Limb (tissue), 2 donors: ENCODE measurements around the gene ZNF316.
"Not testable (repeated sequence)": the region's sequence is repeated elsewhere in the genome, so short reads cannot be mapped to it uniquely, and the experiment has no call there.

ENCODE experiments used
- DNase-seq, 2 donors: peaks; one replicate each; pipeline ENCODE4 v3.0.0-alpha.2; 2016; ENCODE audit errors: extremely low spot score in 2 of 2

Gene ZNF316

GRCh38 chr7:6647080-6647479, 10.0 kb downstream of the ZNF316 start:
- no peak for DNase-seq

GRCh38 chr7:6647541-6647940, 10.4 kb downstream of the ZNF316 start:
- DNase-seq = no peak

DNA sequence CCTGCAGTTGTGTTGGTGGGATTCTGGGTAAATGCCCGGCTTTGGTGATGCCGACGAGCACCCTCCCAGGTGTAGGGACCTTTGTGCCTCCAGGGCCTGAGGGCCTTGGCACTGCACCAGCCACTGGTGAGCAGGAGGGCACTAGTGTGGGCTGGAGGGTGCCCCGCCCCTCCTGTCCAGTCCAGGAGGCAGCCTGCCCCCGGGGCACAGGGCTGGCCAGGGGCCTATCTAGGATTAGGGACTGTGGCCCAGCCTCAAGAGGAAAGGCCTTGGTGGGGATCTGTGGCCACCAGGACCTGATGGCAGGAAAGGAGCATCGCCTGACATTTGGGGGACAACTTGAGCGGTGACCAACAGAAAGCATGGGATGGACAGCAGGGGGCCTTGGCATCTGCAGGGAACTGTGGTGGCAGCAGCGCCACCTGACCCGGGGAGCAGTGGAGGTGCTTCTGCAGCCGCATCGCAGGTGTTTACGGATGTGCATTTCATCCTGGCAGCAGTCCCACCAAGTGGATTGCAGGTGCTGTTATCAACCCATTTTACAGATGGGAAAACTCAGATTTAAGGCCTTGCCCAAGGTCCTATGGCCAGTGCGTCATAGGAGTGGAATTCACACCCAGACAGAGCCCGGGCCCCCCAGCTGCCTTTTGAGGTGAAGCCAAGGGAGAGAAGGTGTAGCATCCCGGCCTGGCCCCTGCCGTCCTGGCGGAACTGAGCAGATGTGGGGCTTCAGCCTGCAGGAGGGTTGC, 11.1 kb downstream of the ZNF316 start:
- no peak for DNase-seq

- no peak for DNase-seq
Measured at GRCh38 chr7:6648815-6649104, 11.6 kb downstream of the ZNF316 start.

GRCh38 chr7:6649241-6649961, 12.3 kb downstream of the ZNF316 start:
- DNase-seq = no peak

- DNase-seq = no peak
Measured at GRCh38 chr7:6650086-6650485, 13.0 kb downstream of the ZNF316 start.

- no peak for DNase-seq
Measured at GRCh38 chr7:6650521-6651011, 13.4 kb downstream of the ZNF316 start.

DNA sequence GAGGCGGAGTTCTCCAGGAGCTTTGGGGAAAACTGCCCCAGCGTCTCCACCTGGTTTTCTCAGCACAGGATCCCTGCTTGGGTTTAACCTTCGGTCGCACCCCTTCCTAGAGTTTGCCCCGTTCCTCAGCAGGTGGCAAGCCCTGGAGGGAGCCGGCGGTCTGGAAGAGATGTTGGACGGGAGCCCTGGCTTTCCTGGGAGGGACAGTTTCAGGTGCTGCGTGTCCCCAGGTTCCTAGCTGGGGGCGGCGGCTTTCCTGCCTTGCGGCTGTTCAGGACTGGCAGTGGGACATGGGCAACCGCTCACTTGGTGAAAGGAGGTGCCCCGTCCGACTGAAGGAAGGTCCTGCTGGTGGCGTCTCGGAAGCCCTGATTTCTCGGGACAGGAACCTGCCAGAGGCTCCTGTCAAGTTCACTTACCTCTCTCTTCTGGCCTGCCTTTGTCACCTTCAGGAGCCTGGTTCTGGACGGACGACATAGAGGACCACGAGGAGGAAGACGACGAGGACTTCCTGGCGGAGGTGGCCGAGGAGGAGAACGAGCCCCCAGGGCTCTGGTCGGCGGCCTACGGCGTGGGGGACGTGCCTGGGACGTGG, 14.8 kb downstream of the ZNF316 start:
- no peak for DNase-seq

GRCh38 chr7:6652446-6653011, 15.4 kb downstream of the ZNF316 start:
- no peak for DNase-seq

GRCh38 chr7:6653071-6654003, 16.2 kb downstream of the ZNF316 start:
- DNase-seq = no peak

DNA sequence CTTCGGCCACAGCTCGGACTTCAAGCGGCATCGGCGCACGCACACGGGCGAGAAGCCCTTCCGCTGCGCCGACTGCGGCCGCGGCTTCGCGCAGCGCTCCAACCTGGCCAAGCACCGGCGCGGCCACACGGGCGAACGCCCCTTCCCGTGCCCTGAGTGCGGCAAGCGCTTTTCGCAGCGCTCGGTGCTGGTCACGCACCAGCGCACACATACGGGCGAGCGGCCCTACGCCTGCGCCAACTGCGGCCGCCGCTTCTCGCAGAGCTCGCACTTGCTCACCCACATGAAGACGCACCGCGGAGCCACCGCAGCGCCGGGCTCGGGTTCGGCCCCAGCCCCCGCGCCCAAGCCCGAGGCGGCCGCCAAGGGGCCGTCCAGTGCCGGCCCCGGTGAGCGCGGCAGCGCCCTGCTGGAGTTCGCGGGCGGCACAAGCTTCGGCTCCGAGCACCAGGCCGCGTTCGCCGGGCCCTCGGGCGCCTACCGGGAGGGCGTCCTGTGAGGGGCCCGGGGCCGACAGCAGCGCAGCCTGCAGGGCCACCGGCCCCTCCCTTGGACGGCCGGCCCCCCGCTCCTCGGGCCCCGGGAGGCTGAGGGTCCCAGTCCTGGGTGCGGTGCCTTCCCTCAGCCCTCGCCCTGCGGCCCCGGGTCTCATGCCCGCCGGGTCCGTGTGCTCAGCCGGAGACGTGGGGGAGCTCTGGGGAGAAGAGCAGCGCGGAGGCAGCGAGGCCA, 17.2 kb downstream of the ZNF316 start:
- no peak for DNase-seq

DNA sequence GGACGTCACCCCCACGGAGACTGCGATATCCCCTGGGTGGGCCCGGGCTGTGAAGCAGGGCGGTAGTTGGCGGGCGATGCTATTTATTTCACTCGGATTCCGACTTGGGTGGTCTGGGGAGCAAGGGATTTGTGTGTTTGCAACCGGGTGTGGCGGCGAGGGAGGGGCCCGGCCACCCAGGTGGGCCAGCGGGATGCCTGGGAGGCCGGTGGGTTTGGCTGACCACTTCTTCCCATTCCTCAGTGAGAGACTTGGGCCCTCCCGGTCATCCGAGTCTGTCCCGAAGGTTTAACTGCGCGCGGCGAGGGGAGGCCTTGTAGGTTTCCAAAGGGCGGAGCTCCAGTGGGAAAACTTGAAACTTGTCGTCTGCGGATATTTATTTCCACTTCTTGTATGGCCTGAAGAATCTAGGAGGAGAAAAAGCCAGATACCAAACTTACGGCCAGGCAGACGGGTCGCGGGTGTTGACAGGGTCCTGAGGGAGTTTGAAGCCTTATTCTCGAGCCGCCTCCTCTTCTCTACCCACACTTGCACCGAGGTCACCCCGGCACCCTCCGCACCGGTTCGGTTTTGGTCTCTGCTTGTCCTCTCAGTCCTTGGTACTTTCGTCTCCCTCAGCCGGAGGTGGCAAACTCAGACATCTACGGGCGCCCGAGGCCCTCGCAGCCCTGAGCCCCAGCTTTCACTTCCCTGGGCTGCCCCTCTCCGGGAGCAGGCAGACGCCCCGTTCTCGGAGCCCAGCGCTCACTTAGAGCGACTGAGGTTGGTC, 17.9 kb downstream of the ZNF316 start:
- DNase-seq = no peak

DNA sequence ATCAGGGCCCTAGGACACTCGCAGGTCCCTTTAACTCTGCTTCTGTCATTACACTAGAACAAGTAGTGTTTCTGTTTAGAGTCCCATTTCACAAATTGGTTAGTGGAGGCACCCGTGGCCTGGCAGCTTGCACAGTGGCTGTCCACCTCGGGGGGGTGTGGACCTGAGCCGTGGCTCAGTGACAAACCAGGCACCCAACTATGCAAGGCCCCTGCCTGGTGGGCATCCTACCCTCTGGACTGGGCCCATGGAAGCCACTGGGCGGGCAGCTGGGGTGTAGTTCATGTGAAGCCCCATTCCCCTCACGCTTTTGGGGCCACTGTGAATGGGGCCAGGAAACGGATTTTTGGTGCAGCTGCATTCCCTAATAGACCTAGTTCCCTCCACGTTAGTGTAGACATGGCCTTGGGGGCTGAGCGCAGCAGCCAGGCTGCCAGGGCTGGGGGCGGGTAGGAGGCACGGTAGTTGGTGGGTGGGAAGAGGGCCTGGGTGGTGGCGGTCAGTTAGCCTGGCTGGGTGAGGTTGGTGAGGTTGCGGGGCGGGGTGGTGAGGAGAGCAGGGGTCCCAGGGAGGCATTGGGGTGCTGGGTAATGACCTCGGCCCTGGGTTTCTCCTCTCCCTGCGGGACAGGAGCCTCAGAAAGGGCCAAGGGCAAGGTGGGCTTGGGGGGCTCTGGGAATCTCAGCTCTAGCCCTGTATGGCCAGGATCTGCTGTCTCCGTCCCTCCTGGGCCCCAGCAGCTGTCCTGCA, 18.7 kb downstream of the ZNF316 start:
- no peak for DNase-seq

GRCh38 chr7:6656413-6656812, 19.3 kb downstream of the ZNF316 start:
- no peak for DNase-seq

- no peak for DNase-seq
Measured at GRCh38 chr7:6658618-6659345, 21.7 kb downstream of the ZNF316 start.

- DNase-seq = not testable (repeated sequence)
Measured at GRCh38 chr7:6670851-6671250, 33.7 kb downstream of the ZNF316 start.

- DNase-seq = no peak
Measured at GRCh38 chr7:6675807-6676405, 38.8 kb downstream of the ZNF316 start.

DNA sequence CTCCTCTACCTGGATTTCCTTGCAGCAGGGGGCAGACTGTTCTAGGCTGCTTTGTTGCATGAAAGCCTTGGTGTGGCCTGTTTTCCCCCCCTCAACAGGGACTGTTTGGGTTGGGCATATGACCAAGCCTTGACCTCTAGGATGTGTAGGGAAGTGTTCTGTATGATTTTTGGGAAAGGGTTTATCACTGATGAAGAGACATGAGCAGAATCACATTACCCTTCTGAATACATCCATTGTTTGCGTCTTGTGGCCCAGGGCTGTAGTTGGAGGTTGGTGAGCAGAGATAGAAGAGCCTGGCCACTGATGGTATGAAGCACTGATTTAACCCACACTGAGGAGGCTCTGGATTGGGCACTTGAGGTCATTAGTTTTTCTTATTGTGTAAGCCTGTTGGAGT, 43.0 kb downstream of the ZNF316 start:
- no peak for DNase-seq
